Large intestine (tissue), 3 donors: ENCODE measurements around the gene FBXL7. TPM values are rescaled to one million over a fixed set of nuclear protein-coding genes. Genes with fewer than 3 reads are reported as not detected.

Experiments used
- DNase-seq, 2 donors: peaks; one replicate each; pipeline versions ENCODE4 v3.0.0 to v3.0.0-alpha.2; 2013
- H3K27ac ChIP-seq: one replicate; pipeline ENCODE4 v1.5.1; 2013; ENCODE audit warnings: low read length
- H3K27me3 ChIP-seq: 2 replicates; pipeline ENCODE4 v1.6.1; 2013; ENCODE audit warnings: low read length; ENCODE audit not compliant: control insufficient read depth, insufficient read depth
- H3K36me3 ChIP-seq: 2 replicates; pipeline ENCODE4 v1.6.1; 2013; ENCODE audit warnings: low read length; ENCODE audit not compliant: control insufficient read depth, insufficient read depth
- H3K4me1 ChIP-seq: one replicate; pipeline ENCODE4 v1.6.1; 2013; ENCODE audit warnings: low read length; ENCODE audit not compliant: control insufficient read depth, insufficient read depth
- H3K4me3 ChIP-seq: one replicate; pipeline ENCODE4 v1.5.1; 2013; ENCODE audit warnings: low read length
- H3K9me3 ChIP-seq: one replicate; pipeline ENCODE4 v1.6.1; 2013; ENCODE audit warnings: mild to moderate bottlenecking, low read depth, low read length, moderate library complexity; ENCODE audit not compliant: control insufficient read depth
- WGBS: methylation state at CpG from one replicate; pipeline ENCODE4 v1.1.5; 2013; ENCODE audit warnings: low lambda C conversion rate; ENCODE audit not compliant: insufficient coverage; 5-methylcytosine and 5-hydroxymethylcytosine counted together
- polyA plus RNA-seq: library from polyadenylated mRNA; unstranded; fragments of 120-200 nt; gene quantifications from one replicate; pipeline ENCODE4 v1.2.1, GENCODE V29; 2013

FBXL7 gene
- polyA plus RNA-seq, 1 donor: 7.2 TPM

DNA sequence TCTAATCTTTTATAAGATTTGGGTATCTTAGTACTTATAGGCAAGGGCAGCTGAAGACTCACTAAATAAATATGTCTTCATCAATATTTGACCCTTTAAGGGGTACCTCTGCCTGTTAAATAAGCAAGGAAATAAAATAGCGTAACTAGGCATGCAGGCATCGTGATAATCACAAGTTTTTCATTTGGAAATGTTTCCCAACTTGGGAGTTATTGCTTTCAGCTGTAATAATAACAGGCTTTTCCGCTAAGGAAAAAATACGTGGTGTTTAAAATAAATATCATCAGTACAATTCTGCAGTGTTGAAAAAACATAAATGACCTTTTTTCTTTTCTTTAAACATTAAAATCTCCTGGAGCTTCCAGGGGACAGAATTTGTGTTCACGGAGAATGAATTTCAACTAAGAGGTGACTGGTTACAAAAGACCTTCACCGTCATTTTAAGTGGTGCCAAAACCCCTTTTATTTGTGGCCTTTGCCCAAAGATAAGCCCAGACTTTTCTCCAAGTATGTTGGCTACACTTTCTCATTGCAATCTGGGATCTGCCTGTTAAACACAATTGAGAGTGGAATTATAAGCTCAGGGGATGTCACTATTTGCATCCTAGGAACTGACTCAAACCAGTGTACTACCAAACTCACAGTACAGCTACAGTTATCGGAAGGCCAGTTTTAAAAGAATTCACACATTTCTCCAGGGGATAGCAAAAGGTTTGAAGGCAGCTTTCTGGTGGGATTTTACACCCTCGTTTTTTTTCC lies 218.6 kb downstream of the FBXL7 start:
- H3K27ac ChIP-seq: no peak overlapping the region
- 67% methylated on average over 4 of the region's 8 CpGs for WGBS
- no peaks in the 10 kb centered on the region for H3K27me3 ChIP-seq
- H3K36me3 ChIP-seq: no peaks in the 10 kb centered on the region
- H3K9me3 ChIP-seq: no peaks in the 10 kb centered on the region
- no peak overlapping the region for H3K4me3 ChIP-seq
- no peak for DNase-seq
- H3K4me1 ChIP-seq: no peaks in the 10 kb centered on the region

DNA sequence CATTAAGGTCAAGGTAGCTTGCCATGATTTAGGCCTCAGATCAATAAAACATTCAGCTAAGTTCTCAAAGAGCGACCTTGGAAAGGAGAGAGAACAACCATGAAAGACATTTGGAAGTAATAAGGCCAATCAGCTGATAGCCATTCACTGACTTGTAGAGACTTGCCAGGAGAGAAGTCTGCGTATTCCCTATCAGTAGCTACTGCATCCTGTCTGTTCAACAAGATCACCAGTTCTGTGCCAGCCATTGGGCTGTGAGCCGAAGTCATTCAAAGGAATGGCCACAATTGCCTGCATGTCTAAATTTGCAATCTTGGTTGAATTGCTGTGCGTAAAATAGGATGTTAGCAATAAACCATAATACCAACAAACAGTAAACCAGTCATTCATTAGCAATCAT lies 219.8 kb downstream of the FBXL7 start:
- Histone ChIP-seq H3K4me3 (no peak overlapping the region), H3K4me1 (no peaks in the 10 kb centered on the region), H3K27me3 (no peaks in the 10 kb centered on the region), H3K27ac (no peak overlapping the region), H3K36me3 (no peaks in the 10 kb centered on the region), H3K9me3 (no peaks in the 10 kb centered on the region)
- no CpG with 5 or more reads among the region's 4 CpGs for WGBS
- no peak for DNase-seq

DNA sequence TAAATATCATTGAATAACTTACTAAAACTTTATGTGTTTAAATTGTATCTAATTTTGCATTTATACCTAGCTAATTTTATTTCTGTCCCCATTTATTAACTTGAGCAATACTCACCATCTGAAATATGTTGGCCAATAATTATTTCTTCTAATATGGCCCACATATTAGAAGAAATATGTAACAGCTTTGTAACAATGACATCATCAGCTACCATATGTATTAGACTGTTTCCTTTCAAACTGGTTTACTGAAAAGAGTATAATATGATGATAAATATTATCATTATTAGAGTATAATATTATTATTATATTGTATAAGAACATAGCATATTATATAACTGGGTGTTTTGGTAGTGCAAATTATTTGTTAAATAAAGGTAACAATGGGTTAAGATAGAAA lies 220.5 kb downstream of the FBXL7 start:
- Histone ChIP-seq H3K4me1 (no peaks in the 10 kb centered on the region), H3K27me3 (no peaks in the 10 kb centered on the region), H3K36me3 (no peaks in the 10 kb centered on the region), H3K9me3 (peaks cover 2% of the 10 kb centered on the region), H3K27ac (no peak overlapping the region), H3K4me3 (no peak overlapping the region)
- no peak for DNase-seq

DNA sequence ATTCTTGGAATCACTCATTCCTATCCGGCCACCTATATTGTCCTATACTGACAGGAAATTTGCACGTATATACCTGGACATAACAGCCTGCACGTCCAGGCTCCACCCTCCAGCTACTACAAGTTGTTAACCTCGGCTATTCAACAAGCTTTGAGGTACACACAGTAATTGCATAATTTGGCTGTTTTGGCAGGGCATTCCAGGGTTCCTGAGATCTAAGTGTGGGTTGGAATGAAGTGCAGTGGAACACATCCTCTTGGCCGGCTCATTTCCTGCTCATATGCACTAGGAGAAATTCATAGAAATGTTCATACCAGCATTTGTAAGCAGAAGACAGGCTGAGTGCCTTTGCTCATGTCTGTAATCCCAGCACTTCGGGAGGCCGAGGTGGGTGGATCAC lies 222.3 kb downstream of the FBXL7 start:
- no peak for DNase-seq
- Histone ChIP-seq H3K4me1 (no peaks in the 10 kb centered on the region), H3K27ac (no peak overlapping the region), H3K4me3 (no peak overlapping the region), H3K9me3 (peaks cover 11% of the 10 kb centered on the region), H3K27me3 (no peaks in the 10 kb centered on the region), H3K36me3 (no peaks in the 10 kb centered on the region)
- no CpG with 5 or more reads among the region's 7 CpGs for WGBS

DNA sequence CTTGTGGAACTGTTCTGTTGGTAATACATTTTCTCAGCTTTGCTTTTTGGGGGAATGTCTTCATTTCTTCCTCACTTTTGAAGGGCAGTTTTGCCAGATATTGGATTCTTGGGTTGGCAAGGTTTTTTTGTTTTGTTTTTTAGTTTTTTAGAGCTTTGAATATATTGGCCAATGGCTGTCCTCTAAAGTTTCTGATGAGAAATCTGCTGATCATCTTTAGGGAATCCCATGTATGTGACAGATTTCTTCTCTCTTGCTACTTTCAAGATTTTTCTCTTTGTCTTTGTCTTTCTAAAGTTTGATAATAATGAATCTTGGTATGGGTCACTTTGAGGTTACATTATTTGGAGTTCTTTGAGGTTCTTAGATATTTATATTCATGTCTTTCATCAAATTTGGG lies 227.4 kb downstream of the FBXL7 start:
- H3K36me3 ChIP-seq: no peaks in the 10 kb centered on the region
- no peak for DNase-seq
- no peak overlapping the region for H3K27ac ChIP-seq
- H3K4me3 ChIP-seq: no peak overlapping the region
- no peaks in the 10 kb centered on the region for H3K4me1 ChIP-seq
- no peaks in the 10 kb centered on the region for H3K27me3 ChIP-seq
- peaks cover 16% of the 10 kb centered on the region for H3K9me3 ChIP-seq

DNA sequence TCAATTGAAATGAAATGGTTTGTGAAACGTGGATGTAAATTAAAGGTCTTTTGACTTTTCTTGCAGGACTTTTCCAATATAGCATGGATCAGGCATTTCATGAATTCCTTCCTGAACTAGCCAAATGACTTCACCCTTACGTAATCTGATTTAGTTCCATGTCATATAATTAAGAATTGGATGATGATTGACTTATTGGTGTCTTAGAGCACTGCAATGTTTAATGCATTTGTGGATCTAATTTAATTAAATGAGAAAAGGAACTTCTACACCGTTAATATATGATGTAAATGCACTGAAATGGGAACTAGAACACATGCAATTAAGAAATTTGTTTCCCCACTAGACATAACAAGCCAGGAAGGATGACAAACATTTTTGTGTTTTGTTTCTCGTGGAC lies 228.8 kb downstream of the FBXL7 start:
- no peak for DNase-seq
- H3K9me3 ChIP-seq: peaks cover 16% of the 10 kb centered on the region
- H3K36me3 ChIP-seq: no peaks in the 10 kb centered on the region
- WGBS: 90% methylated on average over 3 of the region's 4 CpGs
- H3K27me3 ChIP-seq: no peaks in the 10 kb centered on the region
- no peaks in the 10 kb centered on the region for H3K4me1 ChIP-seq
- H3K4me3 ChIP-seq: no peak overlapping the region
- no peak overlapping the region for H3K27ac ChIP-seq

DNA sequence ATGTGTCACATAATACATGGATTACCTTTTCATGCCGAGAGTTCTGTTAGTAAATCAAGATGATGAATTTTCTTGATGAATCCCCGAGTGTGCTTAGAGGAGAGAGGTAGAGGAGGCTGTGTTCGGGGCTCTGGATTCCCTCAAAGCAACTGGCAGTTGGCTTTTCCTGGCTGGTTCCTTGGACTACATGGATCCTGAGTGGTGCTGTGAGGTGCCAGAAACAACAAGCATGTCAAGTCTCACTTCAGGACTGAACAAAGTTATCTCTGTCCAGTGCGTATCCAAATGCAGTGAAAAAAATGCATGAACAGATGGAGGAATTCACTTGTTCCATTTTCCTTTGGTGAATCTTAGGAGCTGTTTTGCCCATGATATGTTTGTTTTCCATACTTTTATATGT lies 231.7 kb downstream of the FBXL7 start:
- no peak overlapping the region for H3K4me3 ChIP-seq
- peaks cover 8% of the 10 kb centered on the region for H3K9me3 ChIP-seq
- no peak for DNase-seq
- WGBS: no CpG with 5 or more reads among the region's 4 CpGs
- H3K27me3 ChIP-seq: no peaks in the 10 kb centered on the region
- no peak overlapping the region for H3K27ac ChIP-seq
- H3K4me1 ChIP-seq: no peaks in the 10 kb centered on the region
- H3K36me3 ChIP-seq: no peaks in the 10 kb centered on the region

DNA sequence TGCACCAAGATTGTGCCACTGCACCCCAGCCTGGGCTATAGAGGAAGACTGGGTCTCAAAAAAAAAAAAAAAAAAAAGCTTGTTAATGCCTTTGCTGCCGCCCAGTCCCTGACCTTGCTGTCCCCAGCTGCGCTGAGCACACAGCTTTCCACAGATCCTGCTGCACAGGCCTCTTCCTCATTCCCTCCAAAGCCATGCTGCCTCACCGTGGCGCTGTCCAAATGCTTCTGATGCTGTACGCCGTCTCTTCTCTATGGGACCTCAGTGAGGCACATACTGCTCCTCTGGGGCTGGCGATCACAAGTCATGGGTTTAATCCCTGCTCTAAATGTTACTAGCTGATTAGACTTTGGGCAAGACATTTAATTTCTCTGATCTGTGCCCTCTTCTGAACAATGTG lies 234.1 kb downstream of the FBXL7 start:
- Histone ChIP-seq H3K36me3 (no peaks in the 10 kb centered on the region), H3K9me3 (no peaks in the 10 kb centered on the region), H3K4me1 (no peaks in the 10 kb centered on the region), H3K27ac (no peak overlapping the region), H3K4me3 (no peak overlapping the region), H3K27me3 (no peaks in the 10 kb centered on the region)
- no peak for DNase-seq
- no CpG with 5 or more reads among the region's 7 CpGs for WGBS

DNA sequence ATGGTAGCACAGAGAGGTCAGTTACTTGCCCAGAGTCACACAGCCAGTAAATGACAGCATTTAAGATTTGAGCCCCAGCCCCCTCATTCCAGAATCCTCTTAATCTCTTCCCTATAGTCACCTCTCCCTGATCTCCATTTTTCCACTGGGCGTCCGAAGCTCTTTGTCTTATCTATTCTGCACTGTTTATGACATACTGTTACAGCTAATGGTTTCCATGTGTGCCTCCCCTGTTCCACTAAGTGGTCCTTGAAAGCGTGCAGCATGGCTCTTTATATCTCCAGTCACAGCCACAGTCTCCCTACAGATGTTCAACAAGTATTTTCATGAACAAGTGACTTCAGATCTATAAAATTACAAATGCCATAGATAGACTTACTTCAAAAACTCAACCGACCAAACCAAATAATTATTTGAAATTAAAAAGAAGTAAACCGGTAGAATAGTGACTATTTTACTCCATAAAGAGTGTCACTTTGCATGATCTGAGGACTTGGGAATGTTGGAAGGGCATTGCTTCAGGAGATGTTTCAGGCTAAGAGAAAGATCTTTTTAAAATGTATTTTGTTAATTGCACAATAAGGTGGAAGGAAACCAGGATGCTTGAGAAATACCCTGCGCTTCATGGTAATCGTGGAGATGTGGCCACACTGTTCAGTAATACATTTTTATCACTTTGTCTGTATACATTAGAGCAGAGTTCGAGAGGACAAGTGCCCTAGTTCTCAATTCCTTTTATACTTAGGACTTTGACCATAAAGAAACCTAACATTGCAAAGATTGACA lies 237.2 kb downstream of the FBXL7 start:
- 86% methylated on average over 3 of the region's 8 CpGs for whole genome bisulfite sequencing
- DNase-seq: no peak
- H3K4me1 ChIP-seq: no peaks in the 10 kb centered on the region
- no peaks in the 10 kb centered on the region for H3K27me3 ChIP-seq
- H3K9me3 ChIP-seq: no peaks in the 10 kb centered on the region
- no peak overlapping the region for H3K27ac ChIP-seq
- no peaks in the 10 kb centered on the region for H3K36me3 ChIP-seq
- H3K4me3 ChIP-seq: no peak overlapping the region

DNA sequence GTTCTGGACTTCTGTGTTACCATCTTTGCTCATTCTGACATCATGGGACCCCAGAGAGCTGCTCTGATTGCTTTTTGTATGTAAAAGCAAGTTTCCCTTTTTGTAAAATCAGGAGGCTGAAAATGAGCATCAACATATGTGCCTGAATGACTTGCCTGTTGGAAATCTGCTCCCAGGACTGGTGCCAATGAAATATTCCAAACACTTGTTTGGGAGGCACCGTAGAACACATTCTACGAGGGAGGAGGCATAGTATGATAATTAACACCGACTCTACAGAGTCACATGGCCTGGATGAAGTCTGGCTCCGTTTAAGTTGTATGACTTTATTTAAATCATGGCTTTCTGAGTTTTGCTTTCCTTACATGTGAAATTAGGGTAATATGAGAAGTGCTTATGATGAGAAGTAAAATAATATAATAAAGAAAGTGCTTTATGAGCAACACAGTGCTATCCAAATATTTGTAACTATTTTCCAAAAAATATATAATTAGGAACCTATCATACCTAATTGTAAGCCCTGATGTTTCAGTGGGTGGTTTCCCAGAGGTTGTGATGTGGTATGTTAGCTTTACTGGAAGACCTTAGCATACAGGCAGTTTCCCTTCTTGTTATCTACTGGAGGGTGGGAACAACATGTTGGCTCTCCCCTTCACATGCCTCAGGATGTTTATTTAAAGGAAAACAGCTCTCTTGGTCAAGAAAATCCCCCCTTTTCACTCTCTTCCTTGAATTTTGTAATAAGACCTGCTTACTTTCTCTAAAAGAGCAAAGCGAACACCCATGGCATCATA lies 238.1 kb downstream of the FBXL7 start:
- no peak for DNase-seq
- Histone ChIP-seq H3K4me1 (no peaks in the 10 kb centered on the region), H3K4me3 (no peak overlapping the region), H3K9me3 (no peaks in the 10 kb centered on the region), H3K36me3 (no peaks in the 10 kb centered on the region), H3K27me3 (no peaks in the 10 kb centered on the region), H3K27ac (no peak overlapping the region)
- no CpG with 5 or more reads among the region's 5 CpGs for WGBS
